Measurements from ENCODE around the gene SORD.

Gene SORD

DNA sequence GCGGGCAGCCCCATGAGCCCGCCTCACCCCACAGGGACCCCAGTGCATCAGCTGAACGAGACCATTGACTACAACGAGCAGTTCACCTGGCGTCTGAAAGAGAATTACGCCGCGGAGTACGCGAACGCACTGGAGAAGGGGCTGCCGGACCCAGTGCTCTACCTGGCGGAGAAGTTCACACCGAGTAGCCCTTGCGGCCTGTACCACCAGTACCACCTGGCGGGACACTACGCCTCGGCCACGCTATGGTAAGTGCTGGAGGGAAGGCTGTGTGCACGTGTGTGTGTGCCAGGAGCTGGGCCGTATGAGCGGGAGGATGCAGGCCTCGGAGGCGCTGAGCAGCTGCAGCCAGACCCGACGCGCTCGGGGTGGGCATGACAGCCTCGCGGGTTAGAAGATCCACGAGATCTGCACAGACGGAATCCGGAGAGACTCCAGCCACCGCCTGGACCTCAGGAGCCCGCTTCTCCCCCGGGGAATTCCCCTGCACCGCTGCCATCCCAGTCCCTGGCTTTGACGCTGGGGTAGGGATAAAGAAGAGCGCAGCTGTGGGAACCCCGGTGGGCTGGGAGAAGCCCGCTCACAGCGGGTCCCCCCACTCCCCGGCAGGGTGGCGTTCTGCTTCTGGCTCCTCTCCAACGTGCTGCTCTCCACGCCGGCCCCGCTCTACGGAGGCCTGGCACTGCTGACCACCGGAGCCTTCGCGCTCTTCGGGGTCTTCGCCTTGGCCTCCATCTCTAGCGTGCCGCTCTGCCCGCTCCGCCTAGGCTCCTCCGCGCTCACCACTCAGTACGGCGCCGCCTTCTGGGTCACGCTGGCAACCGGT is 93.7 kb downstream of the SORD start:
- no peak for DNase-seq (ENCODE audit: low spot score)

DNA sequence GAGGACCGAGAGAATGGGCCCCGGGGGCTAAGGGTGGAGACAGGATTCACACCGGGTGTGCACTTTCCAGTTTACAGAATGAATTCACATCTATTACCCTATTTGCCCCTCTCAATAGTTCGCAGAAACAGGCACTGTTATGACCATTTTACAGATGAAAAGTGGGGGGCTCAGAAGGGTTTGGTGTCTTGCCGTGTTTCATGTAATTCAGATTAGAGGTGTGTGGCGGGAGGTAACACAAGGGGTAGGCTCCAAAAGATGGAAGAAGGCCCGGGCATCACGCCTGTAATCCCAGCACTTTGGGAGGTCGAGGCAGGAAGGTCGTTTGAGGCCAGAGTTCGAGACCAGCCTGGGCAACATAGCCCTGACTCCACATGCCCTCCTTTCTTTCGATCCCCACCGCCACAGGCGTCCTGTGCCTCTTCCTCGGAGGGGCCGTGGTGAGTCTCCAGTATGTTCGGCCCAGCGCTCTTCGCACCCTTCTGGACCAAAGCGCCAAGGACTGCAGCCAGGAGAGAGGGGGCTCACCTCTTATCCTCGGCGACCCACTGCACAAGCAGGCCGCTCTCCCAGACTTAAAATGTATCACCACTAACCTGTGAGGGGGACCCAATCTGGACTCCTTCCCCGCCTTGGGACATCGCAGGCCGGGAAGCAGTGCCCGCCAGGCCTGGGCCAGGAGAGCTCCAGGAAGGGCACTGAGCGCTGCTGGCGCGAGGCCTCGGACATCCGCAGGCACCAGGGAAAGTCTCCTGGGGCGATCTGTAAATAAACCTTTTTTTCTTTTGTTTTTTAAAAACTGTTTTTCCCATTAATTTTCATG is 94.5 kb downstream of the SORD start:
- no peak for DNase-seq (ENCODE audit: low spot score)

DNA sequence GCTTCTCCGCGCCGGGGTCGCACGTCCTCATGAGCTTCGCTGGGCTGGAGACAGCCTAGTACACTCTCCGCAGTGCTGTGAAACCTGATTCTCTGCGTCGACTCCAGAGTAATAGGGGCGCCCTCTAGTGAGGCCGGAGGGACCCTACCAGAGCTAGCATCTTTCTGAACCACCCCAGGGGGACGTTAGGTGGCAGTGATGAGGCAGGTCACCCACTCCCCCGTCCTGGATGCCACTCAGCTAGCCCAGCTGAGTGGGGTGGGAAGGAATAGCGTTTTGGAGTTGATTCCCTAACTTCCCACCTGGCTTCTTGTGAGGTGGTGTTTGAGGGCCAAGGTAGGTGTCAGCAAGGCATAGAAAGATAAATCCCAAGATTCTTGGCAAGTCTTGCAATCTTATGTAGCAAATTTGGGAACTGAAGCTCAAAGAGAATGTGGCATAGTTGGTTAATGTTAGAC is 95.2 kb downstream of the SORD start:
- peak; percentile 98 for DNase-seq (ENCODE audit: low spot score)

DNA sequence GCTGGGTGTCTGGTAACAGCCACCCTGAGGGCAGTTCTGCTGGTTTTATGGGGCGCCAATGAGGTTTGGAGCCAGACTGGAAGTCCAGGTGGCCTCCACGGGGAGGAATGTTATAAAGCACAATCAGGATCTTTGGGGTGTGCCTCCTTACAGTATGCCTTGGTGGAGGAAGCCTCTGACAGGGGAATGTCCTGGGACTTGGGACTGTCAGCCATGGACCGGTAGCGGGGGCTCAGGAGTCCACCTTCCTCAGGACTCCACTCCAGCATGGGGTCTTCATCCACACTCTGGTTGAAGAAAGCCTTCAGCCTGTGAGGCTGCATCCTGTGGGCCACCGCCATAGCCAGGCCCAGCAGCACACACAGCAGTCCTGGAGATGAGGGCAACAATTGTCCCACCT is 96.0 kb downstream of the SORD start:
- no peak for DNase-seq (ENCODE audit: low spot score)

DNA sequence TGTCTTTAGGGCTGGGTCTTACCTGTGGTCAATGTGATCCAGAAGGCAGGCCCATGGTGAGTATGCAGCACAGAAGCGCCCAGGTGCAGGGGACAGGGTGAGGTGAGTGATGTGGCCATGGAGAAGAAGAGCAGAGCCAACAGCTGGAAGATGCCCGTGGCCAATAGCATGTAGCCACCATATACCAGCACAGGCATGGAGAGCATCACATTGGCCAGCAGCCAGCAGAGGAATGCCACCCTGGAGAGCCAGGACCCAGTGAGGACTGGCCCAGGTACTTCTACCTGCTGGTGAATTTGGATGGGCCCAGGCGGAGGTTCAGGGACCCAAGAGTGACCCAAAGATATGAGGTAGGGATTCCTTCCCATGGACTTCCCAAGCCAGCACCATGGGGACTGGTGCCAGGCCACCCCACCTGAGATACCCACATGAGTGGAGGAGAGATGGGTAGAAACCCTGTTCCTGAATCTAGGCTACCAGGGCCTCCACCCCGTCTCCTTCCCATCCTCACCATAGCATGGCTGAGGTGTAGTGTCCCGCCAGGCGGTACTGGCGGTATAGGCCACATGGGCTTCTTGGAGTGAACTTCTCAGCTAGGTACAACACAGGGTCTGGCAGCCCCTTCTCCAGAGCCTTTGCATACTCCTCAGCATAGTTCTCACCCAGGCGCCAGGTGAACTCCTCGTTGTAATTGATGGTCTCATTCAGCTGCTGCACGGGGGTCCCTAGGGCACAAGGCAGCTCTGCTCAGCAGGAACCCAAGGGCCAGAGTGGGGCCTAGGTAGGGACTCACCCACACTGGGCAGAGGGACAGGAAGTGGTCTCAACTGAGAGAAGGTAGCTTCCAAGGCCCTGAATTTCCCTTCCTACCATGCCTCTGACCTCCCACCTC is 97.3 kb downstream of the SORD start:
- DNase-seq (ENCODE audit: low spot score), result no peak

DNA sequence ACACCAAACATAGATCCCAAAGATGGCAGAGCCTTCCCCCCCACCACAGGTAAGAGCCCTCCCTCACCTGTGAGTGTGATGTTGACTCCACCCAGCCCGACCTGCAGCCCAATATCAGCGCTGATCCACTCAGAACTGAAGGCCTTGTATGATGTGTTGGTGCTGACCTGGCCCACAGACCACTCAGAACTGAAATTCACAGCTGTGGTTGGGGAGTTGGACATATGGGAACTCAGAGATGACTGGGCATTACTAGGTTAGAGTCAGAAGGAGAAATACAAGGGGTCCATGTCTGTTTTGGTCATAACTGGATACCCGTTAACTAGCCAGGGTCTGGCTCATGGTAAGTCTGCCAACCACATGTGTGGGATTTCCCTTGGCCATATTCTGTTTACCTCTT is 98.0 kb downstream of the SORD start:
- no peak for DNase-seq (ENCODE audit: low spot score)

DNA sequence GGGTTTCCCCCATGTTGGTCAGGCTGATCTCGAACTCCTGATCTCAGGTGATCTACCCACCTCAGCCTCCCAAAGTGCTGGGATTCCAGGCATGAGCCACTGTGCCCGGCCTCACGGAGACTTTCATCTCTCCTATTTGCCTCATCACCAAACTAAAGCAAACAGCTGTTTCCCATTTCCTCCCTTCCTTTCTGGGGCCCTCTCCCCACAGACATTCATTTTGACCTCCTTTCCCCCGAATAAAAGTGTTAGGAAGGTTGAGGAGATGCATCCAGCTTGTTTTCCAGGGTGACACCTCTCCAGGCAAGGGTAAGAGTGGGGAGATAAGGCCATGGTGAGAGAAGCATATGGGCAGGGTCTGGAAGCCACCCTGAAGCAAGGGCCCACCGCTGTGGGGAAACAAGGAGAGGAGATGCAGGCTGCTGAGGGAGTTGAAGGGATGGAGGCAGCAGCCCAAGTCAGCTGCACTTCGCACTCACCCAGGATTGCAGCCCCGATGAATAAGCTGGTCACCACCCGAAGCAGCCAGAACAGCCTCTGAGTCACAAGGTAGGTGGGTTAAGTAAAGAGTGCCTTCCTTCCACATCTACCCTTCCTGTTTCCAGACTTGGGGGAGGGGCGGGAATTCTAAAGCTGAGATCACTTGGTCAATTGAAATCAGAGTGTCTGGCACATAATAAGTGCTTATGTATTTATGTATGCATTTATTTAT is 98.9 kb downstream of the SORD start:
- DNase-seq (ENCODE audit: low spot score), result no peak

DNA sequence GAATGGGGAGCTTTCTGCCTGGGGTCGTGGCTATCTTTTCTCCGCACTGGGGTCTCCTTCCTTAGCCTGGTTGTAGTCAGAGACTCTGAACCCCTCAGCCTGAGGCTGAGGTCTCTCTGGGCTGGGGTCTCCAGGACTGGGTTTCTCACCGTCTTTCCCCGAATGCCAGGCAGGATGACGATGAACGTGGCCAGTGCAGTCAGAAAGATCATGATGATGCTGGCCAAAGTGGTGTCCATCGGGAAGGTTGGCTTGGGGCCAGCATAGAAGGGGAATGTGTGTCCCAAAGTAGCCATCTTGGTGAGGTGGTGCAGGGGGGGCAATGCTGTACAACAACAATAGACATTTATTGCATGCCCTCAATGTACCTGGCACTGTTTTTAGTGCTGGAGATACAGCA is 99.7 kb downstream of the SORD start:
- no peak for DNase-seq (ENCODE audit: low spot score)

DNA sequence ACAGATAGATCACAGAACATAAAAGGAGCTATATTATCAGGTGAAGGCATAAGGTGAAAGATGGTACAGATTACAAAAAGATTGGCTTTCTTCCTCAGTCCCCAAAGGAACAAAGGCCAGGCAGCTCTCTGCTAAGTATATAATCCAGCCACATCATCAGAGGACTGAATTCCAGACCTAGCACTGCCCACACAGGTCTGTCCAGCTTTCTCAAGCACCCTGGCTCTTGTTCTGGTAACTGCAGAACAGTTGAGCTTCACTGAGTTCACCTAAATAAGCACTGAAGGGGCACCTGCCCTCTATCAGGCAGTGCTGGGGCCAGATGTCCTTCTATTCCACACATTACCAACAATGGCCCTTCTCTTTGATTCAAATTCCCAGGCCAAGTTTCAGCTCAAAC is 100.4 kb downstream of the SORD start:
- no peak for DNase-seq (ENCODE audit: low spot score)

DNA sequence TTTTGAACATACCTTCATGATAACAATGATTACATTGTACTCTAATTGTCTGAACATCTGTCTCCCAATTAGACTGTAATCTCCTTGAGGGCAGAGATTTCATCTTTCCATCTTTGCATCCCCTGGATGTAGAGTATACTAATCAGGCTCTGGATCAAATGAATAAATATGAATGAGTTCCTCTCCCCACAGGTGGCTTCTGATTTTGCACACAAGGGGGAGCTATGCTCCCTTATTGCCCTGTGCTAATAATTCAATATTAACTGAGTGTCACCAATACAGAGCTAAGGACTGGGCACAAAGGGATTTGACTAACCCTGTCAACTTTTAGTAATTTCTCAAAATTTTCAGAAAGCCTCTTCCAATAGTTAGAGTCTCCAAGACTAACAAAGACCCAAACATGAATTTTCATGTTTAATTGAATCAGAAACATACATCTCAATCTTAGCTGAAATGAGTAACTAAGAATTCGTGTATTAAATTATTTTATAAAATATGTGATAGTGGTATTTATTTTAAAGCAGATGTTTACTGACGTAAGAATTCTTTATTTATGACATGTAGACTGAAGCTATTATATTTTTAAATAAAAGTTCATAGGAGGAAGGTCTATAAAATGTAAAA is 103.7 kb downstream of the SORD start:
- DNase-seq (ENCODE audit: low spot score), result no peak

Data from HuH-7.5 (cell line).